ENCODE measurements around the gene PEX12.

Gene PEX12

DNA sequence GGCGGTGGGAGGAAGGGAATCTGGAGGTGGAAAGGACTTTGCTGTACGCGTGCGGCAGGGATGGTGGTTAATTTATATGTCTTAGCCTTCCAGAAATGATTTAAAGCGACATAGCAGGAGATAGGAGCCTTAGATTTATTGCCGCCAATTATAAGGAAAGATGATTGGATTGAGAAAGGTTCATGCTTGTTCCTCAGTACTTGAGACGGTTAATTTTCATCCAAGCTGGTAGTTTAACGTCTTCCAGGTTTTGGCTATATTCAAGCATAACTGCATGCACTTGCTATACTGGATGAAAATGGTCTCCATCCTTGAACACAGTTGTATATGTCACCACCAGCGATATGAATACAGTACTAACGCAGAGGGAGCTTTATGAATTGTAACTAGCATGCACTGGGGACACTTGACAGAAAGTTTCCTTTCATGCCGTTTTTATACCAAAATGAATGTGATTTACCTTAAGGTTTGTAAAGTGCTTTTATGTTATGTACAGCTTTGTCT is 610 bp upstream of the PEX12 start:
- Histone ChIP-seq H3K27me3 (ENCODE audit: insufficient read depth, poor library complexity, severe bottlenecking) (no peaks in the 10 kb centered on the region), H3K4me3 (replicated peaks; ENCODE audit: insufficient read depth, low read length) (peak overlapping the region; percentile 82), H3K27ac (replicated peaks) (peak overlapping the region; percentile 91)
- no peak for DNase-seq (ENCODE audit: low read depth in 1 of 2, low spot score in 1 of 2)
- TF ChIP-seq SPI1 (IDR thresholded peaks at IDR 0.05; ENCODE audit: borderline replicate concordance, low read depth) (no peak), POLR2AphosphoS5 (IDR thresholded peaks at IDR 0.05; ENCODE audit: low read depth) (no peak), CTCF (IDR thresholded peaks at IDR 0.05; ENCODE audit: insufficient read depth, low read length) (no peak), GABPA (IDR thresholded peaks at IDR 0.05; ENCODE audit: low read depth) (no peak), REST (IDR thresholded peaks at IDR 0.05; ENCODE audit: insufficient replicate concordance, low read depth) (no peak)

GRCh38 chr17:35577830-35578196 is 558 bp downstream of the PEX12 start:
- Histone ChIP-seq H3K4me3 (replicated peaks; ENCODE audit: insufficient read depth, low read length) (peak overlapping the region; percentile 82), H3K27me3 (ENCODE audit: insufficient read depth, poor library complexity, severe bottlenecking) (no peaks in the 10 kb centered on the region), H3K27ac (replicated peaks) (peak overlapping the region; percentile 91)
- peak in 1 of 2 experiments; percentile 19 for DNase-seq (ENCODE audit: low read depth in 1 of 2, low spot score in 1 of 2)
- TF ChIP-seq REST (IDR thresholded peaks at IDR 0.05; ENCODE audit: insufficient replicate concordance, low read depth) (no peak), POLR2AphosphoS5 (IDR thresholded peaks at IDR 0.05; ENCODE audit: low read depth) (no peak), GABPA (IDR thresholded peaks at IDR 0.05; ENCODE audit: low read depth) (no peak), SPI1 (IDR thresholded peaks at IDR 0.05; ENCODE audit: borderline replicate concordance, low read depth) (no peak), CTCF (IDR thresholded peaks at IDR 0.05; ENCODE audit: insufficient read depth, low read length) (no peak)

- TF ChIP-seq POLR2AphosphoS5 (IDR thresholded peaks at IDR 0.05; ENCODE audit: low read depth) = no peak
- DNase-seq (ENCODE audit: low read depth in 1 of 2, low spot score in 1 of 2) = no peak
- Histone ChIP-seq H3K4me3 (replicated peaks; ENCODE audit: insufficient read depth, low read length) (no peak overlapping the region), H3K27ac (replicated peaks) (no peak overlapping the region), H3K27me3 (ENCODE audit: insufficient read depth, poor library complexity, severe bottlenecking) (no peaks in the 10 kb centered on the region)
Observed at GRCh38 chr17:35575759-35576158, 2.6 kb downstream of the PEX12 start.

DNA sequence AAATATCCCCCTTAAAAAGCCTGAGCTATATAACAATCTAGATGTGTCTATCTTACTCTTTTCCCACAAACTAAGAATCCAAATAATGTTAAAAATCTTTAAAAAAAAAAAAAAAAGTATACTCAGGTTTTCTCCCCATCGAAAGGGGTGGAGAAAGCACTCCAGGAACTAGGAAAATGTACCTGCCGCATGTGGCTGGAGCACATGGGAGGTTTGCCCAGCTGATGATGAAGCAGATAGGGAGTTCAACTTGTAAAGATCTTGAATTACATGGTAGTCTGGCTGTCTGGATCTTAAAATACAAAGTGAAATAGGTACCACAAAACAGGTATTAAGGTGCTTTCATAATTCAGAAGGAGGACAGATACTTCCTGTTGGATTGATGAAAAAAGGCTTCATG is 9.0 kb downstream of the PEX12 start:
- no peak for TF ChIP-seq GABPA (IDR thresholded peaks at IDR 0.05; ENCODE audit: low read depth)
- no peak for TF ChIP-seq REST (IDR thresholded peaks at IDR 0.05; ENCODE audit: insufficient replicate concordance, low read depth)
- no peak for TF ChIP-seq SPI1 (IDR thresholded peaks at IDR 0.05; ENCODE audit: borderline replicate concordance, low read depth)
- TF ChIP-seq CTCF (IDR thresholded peaks at IDR 0.05; ENCODE audit: insufficient read depth, low read length) = no peak
- TF ChIP-seq POLR2AphosphoS5 (IDR thresholded peaks at IDR 0.05; ENCODE audit: low read depth) = no peak
- Histone ChIP-seq H3K27ac (replicated peaks) (no peak overlapping the region; the same call in 1 of the 2 replicates), H3K27me3 (ENCODE audit: insufficient read depth, poor library complexity, severe bottlenecking) (no peaks in the 10 kb centered on the region), H3K4me3 (replicated peaks; ENCODE audit: insufficient read depth, low read length) (no peak overlapping the region)
- no peak for DNase-seq (ENCODE audit: low read depth in 1 of 2, low spot score in 1 of 2)
